Right lobe of liver (tissue), 6 donors: Measurements from ENCODE around the gene RBL2. TPM values are rescaled to one million over a fixed set of nuclear protein-coding genes. Genes with fewer than 3 reads are reported as not detected.

Experiments
- ATAC-seq, 4 donors: fragments of 200-7000 bp; cut with Tn5 transposase; one replicate each; pipeline ENCODE4 v1.9.1; 2020; ENCODE audit warnings: mild to moderate bottlenecking in 4 of 4, moderate library complexity in 4 of 4
- DNase-seq, 3 donors: peaks; one replicate each; pipeline ENCODE4 v3.0.0-alpha.2; 2020
- H3K27ac ChIP-seq, 3 donors: fragments of 200-600 bp; one replicate each; pipeline ENCODE4 v1.8.0; 2022
- H3K27me3 ChIP-seq, 2 donors: fragments of 200-600 bp; one replicate each; pipeline ENCODE4 v1.8.0; 2022
- H3K36me3 ChIP-seq, 4 donors: fragments of 200-600 bp; sonication (generic) in 1 of 4; one replicate each; pipeline versions ENCODE4 v1.5.1 to v1.8.0; 2017 to 2022; ENCODE audit warnings: control low read depth in 1 of 4
- H3K4me1 ChIP-seq, 4 donors: fragments of 200-600 bp; sonication (generic) in 1 of 4; one replicate each; pipeline versions ENCODE4 v1.5.1 to v1.8.0; 2017 to 2022; ENCODE audit warnings: control low read depth in 1 of 4
- H3K4me3 ChIP-seq, 3 donors: fragments of 200-600 bp; one replicate each; pipeline ENCODE4 v1.8.0; 2022
- H3K9me3 ChIP-seq, 4 donors: fragments of 200-600 bp; sonication (generic) in 1 of 4; one replicate each; pipeline versions ENCODE4 v1.5.1 to v1.8.0; 2017 to 2022; ENCODE audit warnings: control low read depth in 1 of 4
- POLR2A ChIP-seq: fragments of 450-650 bp; IDR thresholded peaks from one replicate; pipeline ENCODE4 v1.6.1; 2017; ENCODE audit warnings: antibody characterized with exemption, mild to moderate bottlenecking
- WGBS: methylation state at CpG from one replicate; pipeline ENCODE4 v1.1.6; 2018; ENCODE audit warnings: low coverage, low lambda C conversion rate; ENCODE audit not compliant: insufficient coverage; ENCODE audit errors: missing lambda C conversion rate; 5-methylcytosine and 5-hydroxymethylcytosine counted together
- intact Hi-C, 2 donors: fragments of 100-400 bp; cut with DNase I; formaldehyde crosslinking; loops; one replicate each; pipeline versions ENCODE4 v1.11.2 to v1.14.1; 2022
- total RNA-seq, 6 experiments: library from RNA; depleted of rRNA in 2 of 6; stranded (reverse); fragments of >200 nt in 2 of 6; fragmentation: NEBNext Ultra II Directional in 3 of 6; extraction: Animal tissue kit (Norgen Biotek cat#: 25700) in 3 of 6; gene quantifications; one replicate each; pipeline versions ENCODE4 v1.1.0 to v1.2.4, GENCODE V29; 2016 to 2023
- TF ChIP-seq, protein P1 (sequence below), 4 donors: fragments of 200-600 bp in 3 of 4; fragments of 450-650 bp in 1 of 4; IDR thresholded peaks; one replicate each; pipeline versions ENCODE4 v1.5.1 to v1.8.0; 2016 to 2022; ENCODE audit warnings: antibody characterized with exemption in 4 of 4, mild to moderate bottlenecking in 2 of 4
- donor health status: DM: no; HTN: yes; CAD: no.
- donor health status: DM: no; HTN: no; CAD: no.
- donor health status: DM: no; HTN: no; CAD: no.
- donor health status: DM: no; HTN: yes; CAD: no.
- donor health status: DM: no; HTN: yes; CAD: no.

RBL2 gene
- total RNA-seq, 6 experiments from 2014 or later: 26.3 to 63.1 (median 38.8) TPM

GRCh38 chr16:53433509-53433908 is 762 bp upstream of the RBL2 start:
- 82% methylated on average over 7 of the region's 7 CpGs for WGBS
- Histone ChIP-seq H3K4me3 (peak overlapping the region in 2 of 3 donors; percentile 89 to 95), H3K4me1 (peaks cover 0 to 18% (median 6%) of the 10 kb centered on the region in 4 donors), H3K9me3 (no peaks in the 10 kb centered on the region), H3K27ac (peak overlapping the region in 1 of 3 donors; percentile 98), H3K36me3 (no peaks in the 10 kb centered on the region), H3K27me3 (no peaks in the 10 kb centered on the region)
- DNase-seq (no peak), ATAC-seq (no peak)
- intact Hi-C loops: loop anchor here in 1 of 2 donors (10.0 kb wide), 1 partner anchor 71 kb away; the partner anchor contains the start of gene AKTIP
- TF ChIP-seq POLR2A: no peak
- TF ChIP-seq, protein P1, sequence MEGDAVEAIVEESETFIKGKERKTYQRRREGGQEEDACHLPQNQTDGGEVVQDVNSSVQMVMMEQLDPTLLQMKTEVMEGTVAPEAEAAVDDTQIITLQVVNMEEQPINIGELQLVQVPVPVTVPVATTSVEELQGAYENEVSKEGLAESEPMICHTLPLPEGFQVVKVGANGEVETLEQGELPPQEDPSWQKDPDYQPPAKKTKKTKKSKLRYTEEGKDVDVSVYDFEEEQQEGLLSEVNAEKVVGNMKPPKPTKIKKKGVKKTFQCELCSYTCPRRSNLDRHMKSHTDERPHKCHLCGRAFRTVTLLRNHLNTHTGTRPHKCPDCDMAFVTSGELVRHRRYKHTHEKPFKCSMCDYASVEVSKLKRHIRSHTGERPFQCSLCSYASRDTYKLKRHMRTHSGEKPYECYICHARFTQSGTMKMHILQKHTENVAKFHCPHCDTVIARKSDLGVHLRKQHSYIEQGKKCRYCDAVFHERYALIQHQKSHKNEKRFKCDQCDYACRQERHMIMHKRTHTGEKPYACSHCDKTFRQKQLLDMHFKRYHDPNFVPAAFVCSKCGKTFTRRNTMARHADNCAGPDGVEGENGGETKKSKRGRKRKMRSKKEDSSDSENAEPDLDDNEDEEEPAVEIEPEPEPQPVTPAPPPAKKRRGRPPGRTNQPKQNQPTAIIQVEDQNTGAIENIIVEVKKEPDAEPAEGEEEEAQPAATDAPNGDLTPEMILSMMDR (IDR thresholded peaks at IDR 0.05): no peak

GRCh38 chr16:53433930-53434376 is 318 bp upstream of the RBL2 start:
- Histone ChIP-seq H3K9me3 (no peaks in the 10 kb centered on the region), H3K4me3 (peak overlapping the region; percentile 89 to 95 (median 92)), H3K4me1 (peaks cover 0 to 22% (median 6%) of the 10 kb centered on the region in 4 donors), H3K36me3 (no peaks in the 10 kb centered on the region), H3K27ac (peak overlapping the region; percentile 94 to 98 (median 98)), H3K27me3 (no peaks in the 10 kb centered on the region)
- ATAC-seq (no peak), DNase-seq (no peak)
- TF ChIP-seq POLR2A: no peak
- TF ChIP-seq, protein P1 (IDR thresholded peaks at IDR 0.05): no peak
- intact Hi-C loops: loop anchor here in 1 of 2 donors (10.0 kb wide), 1 partner anchor 71 kb away; the partner anchor contains the start of gene AKTIP
- 24% methylated on average over 12 of the region's 13 CpGs for WGBS

GRCh38 chr16:53435066-53435688 is 906 bp downstream of the RBL2 start:
- Histone ChIP-seq H3K4me3 (peak overlapping the region; percentile 89 to 95 (median 92)), H3K27me3 (no peaks in the 10 kb centered on the region), H3K4me1 (peaks cover 0 to 24% (median 6%) of the 10 kb centered on the region in 4 donors), H3K9me3 (no peaks in the 10 kb centered on the region), H3K36me3 (no peaks in the 10 kb centered on the region), H3K27ac (peak overlapping the region; percentile 94 to 98 (median 98))
- ATAC-seq (peak; percentile 87 to 94 (median 89)), DNase-seq (peak; percentile 71 to 93 (median 86))
- intact Hi-C loops: loop anchor here in 1 of 2 donors (10.0 kb wide), 1 partner anchor 70 kb away; the partner anchor contains the start of gene AKTIP
- 0% methylated on average over 27 of the region's 28 CpGs for WGBS
- TF ChIP-seq, protein P1 (IDR thresholded peaks at IDR 0.05): no peak
- TF ChIP-seq POLR2A: peak; percentile 66

- Histone ChIP-seq H3K4me1 (peaks cover 0 to 24% (median 6%) of the 10 kb centered on the region in 4 donors), H3K27me3 (no peaks in the 10 kb centered on the region), H3K4me3 (no peak overlapping the region), H3K36me3 (peaks cover 0 to 35% (median 5%) of the 10 kb centered on the region in 4 donors), H3K27ac (no peak overlapping the region), H3K9me3 (no peaks in the 10 kb centered on the region)
- no peak for TF ChIP-seq POLR2A
- TF ChIP-seq, protein P1 (IDR thresholded peaks at IDR 0.05): no peak
- intact Hi-C loops: no loop called here
- no peak for ATAC-seq
- WGBS: 96% methylated on average over 3 of the region's 5 CpGs
- no peak for DNase-seq
Measured at GRCh38 chr16:53440125-53440524, 5.9 kb downstream of the RBL2 start.
